Naive B cell (primary cell): ENCODE measurements around the gene ANTKMT. TPM values are rescaled to one million over a fixed set of nuclear protein-coding genes. Genes with fewer than 3 reads are reported as not detected.

Source experiments
- ATAC-seq, 2 donors: fragments of 150-1000 bp; cut with Tn5 transposase; 2 replicates each; pipeline ENCODE4 v1.10.0; 2021; ENCODE audit warnings: low read depth in 2 of 2, mild to moderate bottlenecking in 2 of 2, moderate library complexity in 2 of 2
- DNase-seq: peaks from one replicate; pipeline ENCODE4 v3.0.0; 2022
- H3K27ac Mint-ChIP-seq, 6 donors: one replicate each; pipeline ENCODE4 v1.8.0; 2020 to 2022; ENCODE audit warnings: mild to moderate bottlenecking in 6 of 6, mixed read lengths in 6 of 6, moderate library complexity in 5 of 6, inconsistent platforms in 2 of 6
- H3K27me3 Mint-ChIP-seq, 3 donors: one replicate each; pipeline ENCODE4 v1.8.0; 2021 to 2022; ENCODE audit warnings: mixed read lengths in 3 of 3, mild to moderate bottlenecking in 1 of 3
- H3K36me3 Mint-ChIP-seq, 2 donors: one replicate each; pipeline ENCODE4 v1.8.0; 2020 to 2022; ENCODE audit warnings: mixed read lengths in 2 of 2, inconsistent platforms in 1 of 2, mild to moderate bottlenecking in 1 of 2
- H3K4me1 Mint-ChIP-seq, 3 donors: one replicate each; pipeline ENCODE4 v1.8.0; 2020 to 2022; ENCODE audit warnings: mixed read lengths in 3 of 3, inconsistent platforms in 1 of 3, mild to moderate bottlenecking in 1 of 3, moderate library complexity in 1 of 3
- H3K4me3 Mint-ChIP-seq, 8 donors: one replicate each; pipeline ENCODE4 v1.8.0; 2020 to 2022; ENCODE audit warnings: mild to moderate bottlenecking in 8 of 8, mixed read lengths in 8 of 8, moderate library complexity in 8 of 8, inconsistent platforms in 2 of 8
- H3K9me3 Mint-ChIP-seq, 7 donors: one replicate each; pipeline ENCODE4 v1.8.0; 2020 to 2022; ENCODE audit warnings: mixed read lengths in 7 of 7, mild to moderate bottlenecking in 5 of 7, inconsistent platforms in 2 of 7, moderate library complexity in 1 of 7
- polyA plus RNA-seq, 6 donors: library from polyadenylated mRNA; unstranded; fragments of 300-500 nt; fragmentation: Illumina TruSeq; gene quantifications; one replicate each; pipeline ENCODE4 v1.2.3, GENCODE V29; 2021; ENCODE audit warnings: low read depth in 6 of 6

ANTKMT gene
- 10 to 100 TPM; 21.5 to 62.0 (median 38.0) TPM for polyA plus RNA-seq

GRCh38 chr16:720990-721764 lies at the start of gene ANTKMT:
ANTKMT (plus strand) TSS chr16:721146; CDS start chr16:721275, 129 bp downstream.
- peak within 1 kb of the TSS; percentile 33 to 92 (median 68) for H3K27ac Mint-ChIP-seq
- H3K27me3 Mint-ChIP-seq: peaks cover 0 to 5% (median 0%) of the 10 kb centered on the region in 3 donors
- ATAC-seq (peak; percentile 87 to 90), DNase-seq (peak; percentile 84)
- H3K4me1 Mint-ChIP-seq: peaks cover 12 to 28% (median 14%) of the 10 kb centered on the region in 3 donors
- peak within 1 kb of the TSS; percentile 78 to 92 (median 88) for H3K4me3 Mint-ChIP-seq
- H3K9me3 Mint-ChIP-seq: no peaks in the 10 kb centered on the region
- H3K36me3 Mint-ChIP-seq: no peaks in the 10 kb centered on the region

- H3K4me1 Mint-ChIP-seq: peaks cover 13 to 14% (median 14%) of the 10 kb centered on the region in 3 donors
- H3K27me3 Mint-ChIP-seq: peaks cover 0 to 9% (median 8%) of the 10 kb centered on the region in 3 donors
- ATAC-seq (no peak), DNase-seq (no peak)
- no peak overlapping the region for H3K27ac Mint-ChIP-seq
- no peaks in the 10 kb centered on the region for H3K9me3 Mint-ChIP-seq
- H3K4me3 Mint-ChIP-seq: peak overlapping the region in 2 of 8 donors; percentile 12 to 67
- no peaks in the 10 kb centered on the region for H3K36me3 Mint-ChIP-seq
These were observed 49.4 kb upstream of the ANTKMT start for GRCh38 chr16:671353-672131.

- Mint-ChIP-seq H3K27me3 (peaks cover 0 to 17% (median 8%) of the 10 kb centered on the region in 3 donors), H3K9me3 (no peaks in the 10 kb centered on the region), H3K27ac (no peak overlapping the region), H3K4me1 (peaks cover 13 to 14% (median 13%) of the 10 kb centered on the region in 3 donors), H3K4me3 (no peak overlapping the region), H3K36me3 (no peaks in the 10 kb centered on the region)
- ATAC-seq (no peak), DNase-seq (no peak)
These were observed 48.6 kb upstream of the ANTKMT start for GRCh38 chr16:672371-672770.

- no peak overlapping the region for H3K27ac Mint-ChIP-seq
- H3K36me3 Mint-ChIP-seq: no peaks in the 10 kb centered on the region
- no peaks in the 10 kb centered on the region for H3K9me3 Mint-ChIP-seq
- peaks cover 9 to 14% (median 9%) of the 10 kb centered on the region in 3 donors for H3K4me1 Mint-ChIP-seq
- no peak for DNase-seq
- no peak for ATAC-seq
- peaks cover 0 to 18% (median 8%) of the 10 kb centered on the region in 3 donors for H3K27me3 Mint-ChIP-seq
- peak overlapping the region in 1 of 8 donors; percentile 5 for H3K4me3 Mint-ChIP-seq
These were observed 48.1 kb upstream of the ANTKMT start for GRCh38 chr16:672851-673250.

GRCh38 chr16:673399-673991 lies 47.5 kb upstream of the ANTKMT start:
- DNase-seq (no peak), ATAC-seq (no peak)
- Mint-ChIP-seq H3K36me3 (no peaks in the 10 kb centered on the region), H3K9me3 (no peaks in the 10 kb centered on the region), H3K4me3 (peak overlapping the region in 1 of 8 donors; percentile 39), H3K27me3 (peaks cover 0 to 18% (median 8%) of the 10 kb centered on the region in 3 donors), H3K27ac (no peak overlapping the region), H3K4me1 (peaks cover 9 to 14% (median 9%) of the 10 kb centered on the region in 3 donors)

- H3K36me3 Mint-ChIP-seq: no peaks in the 10 kb centered on the region
- peaks cover 0 to 18% (median 8%) of the 10 kb centered on the region in 3 donors for H3K27me3 Mint-ChIP-seq
- no peak overlapping the region for H3K27ac Mint-ChIP-seq
- no peaks in the 10 kb centered on the region for H3K9me3 Mint-ChIP-seq
- ATAC-seq: no peak
- no peak overlapping the region for H3K4me3 Mint-ChIP-seq
- H3K4me1 Mint-ChIP-seq: peaks cover 7 to 10% (median 8%) of the 10 kb centered on the region in 3 donors
- DNase-seq: no peak
These were observed 46.6 kb upstream of the ANTKMT start for GRCh38 chr16:674214-674881.

- H3K9me3 Mint-ChIP-seq: no peaks in the 10 kb centered on the region
- no peaks in the 10 kb centered on the region for H3K36me3 Mint-ChIP-seq
- ATAC-seq (no peak), DNase-seq (no peak)
- peaks cover 0 to 18% (median 8%) of the 10 kb centered on the region in 3 donors for H3K27me3 Mint-ChIP-seq
- H3K4me3 Mint-ChIP-seq: peak within 1 kb of the TSS in 4 of 8 donors; percentile 15 to 63 (median 58)
- H3K27ac Mint-ChIP-seq: peak within 1 kb of the TSS in 1 of 6 donors; percentile 66
- peaks cover 8 to 11% (median 9%) of the 10 kb centered on the region in 3 donors for H3K4me1 Mint-ChIP-seq
These were observed 45.7 kb upstream of the ANTKMT start, which contains the start of gene RHBDL1 for GRCh38 chr16:674968-675883. RHBDL1 (plus strand) TSS chr16:675671; CDS start chr16:675791, 120 bp downstream.

- Mint-ChIP-seq H3K4me1 (peaks cover 9 to 14% (median 9%) of the 10 kb centered on the region in 3 donors), H3K36me3 (no peaks in the 10 kb centered on the region), H3K9me3 (no peaks in the 10 kb centered on the region), H3K4me3 (no peak overlapping the region), H3K27ac (no peak overlapping the region), H3K27me3 (peaks cover 0 to 18% (median 8%) of the 10 kb centered on the region in 3 donors)
- ATAC-seq (no peak), DNase-seq (no peak)
These were observed 44.9 kb upstream of the ANTKMT start for GRCh38 chr16:675884-676564.

- DNase-seq (no peak), ATAC-seq (no peak)
- Mint-ChIP-seq H3K27ac (no peak overlapping the region), H3K9me3 (no peaks in the 10 kb centered on the region), H3K36me3 (no peaks in the 10 kb centered on the region), H3K27me3 (peaks cover 0 to 18% (median 8%) of the 10 kb centered on the region in 3 donors), H3K4me1 (peaks cover 9 to 19% (median 14%) of the 10 kb centered on the region in 3 donors), H3K4me3 (no peak overlapping the region)
These were observed 44.4 kb upstream of the ANTKMT start for GRCh38 chr16:676565-676902.

GRCh38 chr16:676913-677312 lies 44.0 kb upstream of the ANTKMT start:
- H3K36me3 Mint-ChIP-seq: no peaks in the 10 kb centered on the region
- no peak for ATAC-seq

GRCh38 chr16:677316-678190 lies 43.4 kb upstream of the ANTKMT start:
- H3K4me1 Mint-ChIP-seq: peaks cover 9 to 29% (median 21%) of the 10 kb centered on the region in 3 donors
- H3K9me3 Mint-ChIP-seq: no peaks in the 10 kb centered on the region
- H3K27ac Mint-ChIP-seq: no peak overlapping the region
- H3K4me3 Mint-ChIP-seq: peak overlapping the region in 1 of 8 donors; percentile 30
- peaks cover 0 to 18% (median 8%) of the 10 kb centered on the region in 3 donors for H3K27me3 Mint-ChIP-seq
- H3K36me3 Mint-ChIP-seq: no peaks in the 10 kb centered on the region
- ATAC-seq (no peak), DNase-seq (no peak)

More at GRCh38 chr16:676913-677312, 44.0 kb upstream of the ANTKMT start:
- no peaks in the 10 kb centered on the region for H3K9me3 Mint-ChIP-seq
- DNase-seq: no peak
- H3K4me3 Mint-ChIP-seq: no peak overlapping the region
- peaks cover 9 to 23% (median 18%) of the 10 kb centered on the region in 3 donors for H3K4me1 Mint-ChIP-seq
- H3K27ac Mint-ChIP-seq: no peak overlapping the region
- peaks cover 0 to 18% (median 8%) of the 10 kb centered on the region in 3 donors for H3K27me3 Mint-ChIP-seq
